Omental fat pad (tissue), 4 donors: ENCODE results near the gene BACH2. TPM values are rescaled to one million over a fixed set of nuclear protein-coding genes. Genes with fewer than 3 reads are reported as not detected.

Experiments
- ATAC-seq: fragments of 150-250 bp; one replicate; pipeline ENCODE4 v1.9.1; 2016; ENCODE audit warnings: mild to moderate bottlenecking, moderate library complexity; ENCODE audit not compliant: low FRiP score
- DNase-seq: peaks from one replicate; pipeline ENCODE4 v3.0.0-alpha.2; 2019; ENCODE audit warnings: low spot score
- CTCF ChIP-seq, 3 donors: fragments of 450-650 bp; IDR thresholded peaks; one replicate each; pipeline ENCODE4 v1.5.1; 2016 to 2017; ENCODE audit warnings: antibody characterized with exemption in 3 of 3, mild to moderate bottlenecking in 3 of 3, moderate library complexity in 2 of 3
- total RNA-seq, 4 donors: library from RNA; depleted of rRNA; stranded (reverse); fragments of >200 nt; gene quantifications; one replicate each; pipeline ENCODE4 v1.1.0, GENCODE V29; 2016

Gene BACH2
- total RNA-seq, 4 donors from 2014 or later: 4.0 to 9.4 (median 7.0) TPM

- ATAC-seq (no peak), DNase-seq (no peak)
- no peak for TF ChIP-seq CTCF (IDR thresholded peaks at IDR 0.05)
These were observed 5.2 kb upstream of the BACH2 start for GRCh38 chr6:90301816-90302215.

GRCh38 chr6:90298459-90299053 lies 1.9 kb upstream of the BACH2 start:
- ATAC-seq (no peak), DNase-seq (no peak)
- no peak for TF ChIP-seq CTCF (IDR thresholded peaks at IDR 0.05)

GRCh38 chr6:90297867-90298381 lies 1.3 kb upstream of the BACH2 start:
- no peak for DNase-seq
- no peak for ATAC-seq
- no peak for TF ChIP-seq CTCF (IDR thresholded peaks at IDR 0.05)

GRCh38 chr6:90297115-90297866 lies 648 bp upstream of the BACH2 start:
- no peak for DNase-seq
- no peak for TF ChIP-seq CTCF (IDR thresholded peaks at IDR 0.05)
- ATAC-seq: peak; percentile 34

- peak; percentile 35 for DNase-seq
- ATAC-seq: peak; percentile 67
- TF ChIP-seq CTCF (IDR thresholded peaks at IDR 0.05): no peak
These were observed 746 bp downstream of the BACH2 start for GRCh38 chr6:90295854-90296340.

- no peak for DNase-seq
- no peak for TF ChIP-seq CTCF (IDR thresholded peaks at IDR 0.05)
- ATAC-seq: peak; percentile 11
These were observed 1.4 kb downstream of the BACH2 start for GRCh38 chr6:90294989-90295853.
